NCI-H2081 treated with DMSO at 0.1 percent for 48 hours (cell line): ENCODE data around the gene CAMK2B.

Experiments
- DNase-seq: peaks from one replicate; lab custom pipeline; 2025; lab: John Stamatoyannopoulos, UW

The CAMK2B gene

GRCh38 chr7:44329888-44330287 lies 4.5 kb upstream of the CAMK2B start:
- no peak for DNase-seq

GRCh38 chr7:44329081-44329480 lies 3.7 kb upstream of the CAMK2B start:
- no peak for DNase-seq

GRCh38 chr7:44327981-44328380 lies 2.6 kb upstream of the CAMK2B start:
- no peak for DNase-seq

GRCh38 chr7:44326261-44327125 lies 1.1 kb upstream of the CAMK2B start:
- no peak for DNase-seq

- no peak for DNase-seq
These were observed 432 bp upstream of the CAMK2B start for GRCh38 chr7:44325811-44326241.

GRCh38 chr7:44324481-44325200 lies 753 bp downstream of the CAMK2B start:
- no peak for DNase-seq

- no peak for DNase-seq
These were observed 1.3 kb downstream of the CAMK2B start for GRCh38 chr7:44324204-44324480.

GRCh38 chr7:44323381-44324203 lies 1.8 kb downstream of the CAMK2B start:
- DNase-seq, result no peak

GRCh38 chr7:44322631-44323363 lies 2.6 kb downstream of the CAMK2B start:
- DNase-seq, result no peak

- no peak for DNase-seq
These were observed 3.6 kb downstream of the CAMK2B start for GRCh38 chr7:44321796-44322195.

- DNase-seq, result no peak
These were observed 4.5 kb downstream of the CAMK2B start for GRCh38 chr7:44320794-44321371.

GRCh38 chr7:44320141-44320540 lies 5.3 kb downstream of the CAMK2B start:
- DNase-seq, result no peak

- no peak for DNase-seq
These were observed 7.1 kb downstream of the CAMK2B start for GRCh38 chr7:44318332-44318731.

- DNase-seq, result no peak
These were observed 10.0 kb downstream of the CAMK2B start for GRCh38 chr7:44315301-44315903.

- DNase-seq, result no peak
These were observed 11.8 kb downstream of the CAMK2B start for GRCh38 chr7:44313621-44314031.

- DNase-seq, result no peak
These were observed 12.4 kb downstream of the CAMK2B start for GRCh38 chr7:44313016-44313415.

- no peak for DNase-seq
These were observed 13.6 kb downstream of the CAMK2B start for GRCh38 chr7:44311561-44312495.

- DNase-seq, result no peak
These were observed 15.1 kb downstream of the CAMK2B start for GRCh38 chr7:44310221-44310848.

GRCh38 chr7:44309271-44310091 lies 15.9 kb downstream of the CAMK2B start:
- no peak for DNase-seq
